Vagina (tissue), 2 donors: Measurements from ENCODE around the gene AMT.

Experiments used
- POLR2A ChIP-seq, 2 donors: fragments of 450-650 bp; IDR thresholded peaks; one replicate each; pipeline ENCODE4 v1.6.1; 2017; ENCODE audit warnings: antibody characterized with exemption in 2 of 2, mild to moderate bottlenecking in 2 of 2, moderate library complexity in 2 of 2
- POLR2AphosphoS5 ChIP-seq, 2 donors: sonication (generic); formaldehyde crosslinking; IDR thresholded peaks; one replicate each; pipeline ENCODE4 v1.9.0; 2017; ENCODE audit warnings: antibody characterized with exemption in 2 of 2, mild to moderate bottlenecking in 2 of 2, low read depth in 1 of 2; ENCODE audit not compliant: insufficient read depth in 1 of 2
- TF ChIP-seq, protein P1 (sequence below), 3 experiments: fragments of 450-650 bp in 2 of 3; fragments of 200-600 bp in 1 of 3; sonication (generic) in 1 of 3; IDR thresholded peaks; one replicate each; pipeline ENCODE4 v1.5.1; 2017 to 2019; ENCODE audit warnings: antibody characterized with exemption in 3 of 3, mild to moderate bottlenecking in 2 of 3, moderate library complexity in 2 of 3

DNA sequence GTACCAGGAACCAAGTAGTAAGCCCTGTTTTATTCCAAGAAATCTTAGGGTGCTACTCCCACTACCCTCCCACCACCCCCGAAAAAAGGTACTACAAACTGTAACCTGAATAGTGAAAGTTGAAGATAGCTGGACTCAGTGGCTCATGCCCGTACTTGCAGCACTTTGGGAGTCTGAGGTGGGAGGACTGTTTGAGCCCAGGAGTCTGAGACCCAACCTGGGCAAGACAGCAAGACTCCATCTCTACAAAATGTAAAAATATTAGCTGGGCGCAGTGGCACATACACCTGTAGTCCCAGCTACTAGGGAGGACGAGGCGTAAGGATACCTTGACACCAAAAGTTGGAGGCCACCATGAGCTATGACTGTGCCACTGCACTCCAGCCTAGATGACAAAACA is 18.4 kb downstream of the AMT start:
- TF ChIP-seq POLR2AphosphoS5 (IDR thresholded peaks at IDR 0.05; ENCODE audit: insufficient read depth in 1 of 2, low read depth in 1 of 2): no peak
- TF ChIP-seq, protein P1, sequence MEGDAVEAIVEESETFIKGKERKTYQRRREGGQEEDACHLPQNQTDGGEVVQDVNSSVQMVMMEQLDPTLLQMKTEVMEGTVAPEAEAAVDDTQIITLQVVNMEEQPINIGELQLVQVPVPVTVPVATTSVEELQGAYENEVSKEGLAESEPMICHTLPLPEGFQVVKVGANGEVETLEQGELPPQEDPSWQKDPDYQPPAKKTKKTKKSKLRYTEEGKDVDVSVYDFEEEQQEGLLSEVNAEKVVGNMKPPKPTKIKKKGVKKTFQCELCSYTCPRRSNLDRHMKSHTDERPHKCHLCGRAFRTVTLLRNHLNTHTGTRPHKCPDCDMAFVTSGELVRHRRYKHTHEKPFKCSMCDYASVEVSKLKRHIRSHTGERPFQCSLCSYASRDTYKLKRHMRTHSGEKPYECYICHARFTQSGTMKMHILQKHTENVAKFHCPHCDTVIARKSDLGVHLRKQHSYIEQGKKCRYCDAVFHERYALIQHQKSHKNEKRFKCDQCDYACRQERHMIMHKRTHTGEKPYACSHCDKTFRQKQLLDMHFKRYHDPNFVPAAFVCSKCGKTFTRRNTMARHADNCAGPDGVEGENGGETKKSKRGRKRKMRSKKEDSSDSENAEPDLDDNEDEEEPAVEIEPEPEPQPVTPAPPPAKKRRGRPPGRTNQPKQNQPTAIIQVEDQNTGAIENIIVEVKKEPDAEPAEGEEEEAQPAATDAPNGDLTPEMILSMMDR (IDR thresholded peaks at IDR 0.05): no peak
- TF ChIP-seq POLR2A (IDR thresholded peaks at IDR 0.05): no peak
